ENCODE results near the gene ADAM22. TPM values are rescaled to one million over a fixed set of nuclear protein-coding genes. Genes with fewer than 3 reads are reported as not detected.

Gene ADAM22
- total RNA-seq, 1 experiment from 2014 or later = 10.0 TPM

DNA sequence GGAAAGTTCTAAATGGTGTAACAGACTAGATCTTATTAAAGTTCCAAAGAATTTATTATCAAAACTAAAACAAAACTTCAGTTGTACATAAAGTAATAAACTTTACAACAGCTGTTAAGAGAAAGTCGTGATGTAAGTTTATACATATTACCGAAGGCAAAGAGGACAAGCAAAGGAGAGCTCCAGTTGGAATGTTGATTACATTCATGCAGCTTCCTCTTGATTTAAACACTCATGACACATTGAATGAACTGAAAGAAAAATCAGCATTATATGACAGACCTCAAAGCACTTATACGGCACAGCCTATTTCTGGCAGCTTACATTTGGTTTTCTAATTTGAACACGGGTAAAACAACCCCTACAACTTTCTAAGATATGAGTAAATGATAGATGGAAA, 272.2 kb downstream of the ADAM22 start:
- ATAC-seq = no peak
- RAD21 ChIA-PET (ENCODE audit: low non-redundant PET in 1 of 2, low total read pairs in 2 of 2, uncharacterized antibody in 2 of 2, unreplicated experiment in 2 of 2) = no interaction called here
- POLR2A ChIA-PET = no interaction called here

More for the DNA sequence above, 272.2 kb downstream of the ADAM22 start:
- H3K4me3 ChIP-seq (replicated peaks in 1 of 2; ENCODE audit: low read depth in 1 of 2, low read length in 2 of 2) = no peak overlapping the region
- BruUV-seq (replicated peaks) = no TSS peak
- no peak overlapping the region for H3K27ac ChIP-seq (ENCODE audit: low read depth, low read length)
- H4K20me1 ChIP-seq (ENCODE audit: insufficient read depth) = no peaks in the 10 kb centered on the region
- no peak overlapping the region for H3K9ac ChIP-seq (ENCODE audit: low read length)
- CTCF ChIA-PET = no interaction called here
- no peak overlapping the region for H3K4me2 ChIP-seq (ENCODE audit: low read length)
- H3K4me1 ChIP-seq (ENCODE audit: control insufficient read depth in 1 of 2, insufficient read depth in 2 of 2, low read length in 2 of 2) = no peaks in the 10 kb centered on the region
- no peaks in the 10 kb centered on the region for H3K27me3 ChIP-seq (ENCODE audit: insufficient read depth, low read length)
- no peak for DNase-seq (ENCODE audit: low read depth, low spot score)
- no peaks in the 10 kb centered on the region for H3K9me2 ChIP-seq (ENCODE audit: insufficient read depth)
- TF ChIP-seq TCF7L2 (IDR thresholded peaks at IDR 0.05; ENCODE audit: borderline replicate concordance, extremely low read depth, insufficient read depth, insufficient read length) = no peak
- TF ChIP-seq SRF (IDR thresholded peaks at IDR 0.05; ENCODE audit: low read depth) = no peak
- TF ChIP-seq ZBTB33 (IDR thresholded peaks at IDR 0.05; ENCODE audit: extremely low read depth, insufficient replicate concordance, low read length) = no peak
- TF ChIP-seq YY1 (IDR thresholded peaks at IDR 0.05; ENCODE audit: extremely low read depth, insufficient replicate concordance, low read depth, low read length) = no peak
- no peak for TF ChIP-seq CEBPB (IDR thresholded peaks at IDR 0.05; ENCODE audit: low read depth)
- no peak for TF ChIP-seq ZFX (IDR thresholded peaks at IDR 0.05)
- TF ChIP-seq EGR1 (IDR thresholded peaks at IDR 0.05; ENCODE audit: low read depth) = no peak
- no peak for TF ChIP-seq MAX (IDR thresholded peaks at IDR 0.05)
- no peak for TF ChIP-seq SP1 (IDR thresholded peaks at IDR 0.05; ENCODE audit: low read depth)
- TF ChIP-seq SIN3A (IDR thresholded peaks at IDR 0.05; ENCODE audit: low read depth) = no peak
- no peaks in the 10 kb centered on the region for H3K9me3 ChIP-seq (ENCODE audit: control insufficient read depth in 1 of 2, insufficient read depth in 1 of 2, low read depth in 1 of 2, low read length in 2 of 2)
- H2AFZ ChIP-seq (ENCODE audit: low read depth, low read length, poor library complexity, severe bottlenecking) = no peak overlapping the region
- peaks cover 16 to 21% of the 10 kb centered on the region in 2 experiments; a peak in 3 of 4 replicates for H3K36me3 ChIP-seq (ENCODE audit: control insufficient read depth in 1 of 2, insufficient read depth in 2 of 2, low read length in 2 of 2)
- H3K79me2 ChIP-seq (ENCODE audit: insufficient read depth, low read length) = no peaks in the 10 kb centered on the region
- intact Hi-C loops (cut with micrococcal nuclease) = no loop called here
